Lung (tissue), 12 donors: ENCODE data around the gene WNT11. TPM values are rescaled to one million over a fixed set of nuclear protein-coding genes. Genes with fewer than 3 reads are reported as not detected.

Experiments
- ATAC-seq: fragments of 200-7000 bp; cut with Tn5 transposase; one replicate; pipeline ENCODE4 v1.9.1; 2020; ENCODE audit warnings: moderate number of reproducible peaks; ENCODE audit not compliant: insufficient read depth, low FRiP score
- DNase-seq, 3 donors: peaks; one replicate each; pipeline ENCODE4 v3.0.0-alpha.2; 2013 to 2017
- H3K27ac ChIP-seq, 2 donors: one replicate each; pipeline ENCODE4 v1.5.1; 2013; ENCODE audit warnings: mild to moderate bottlenecking in 2 of 2, moderate library complexity in 2 of 2, control low read depth in 1 of 2, inconsistent platforms in 1 of 2, low read depth in 1 of 2, low read length in 1 of 2
- H3K27me3 ChIP-seq, 3 donors: one replicate each; pipeline ENCODE4 v1.5.1; 2013; ENCODE audit warnings: low read length in 2 of 3; ENCODE audit not compliant: control insufficient read depth in 3 of 3, insufficient read depth in 3 of 3
- H3K36me3 ChIP-seq, 4 donors: one replicate each; pipeline ENCODE4 v1.5.1; 2013; ENCODE audit warnings: low read length in 4 of 4, mild to moderate bottlenecking in 1 of 4, moderate library complexity in 1 of 4; ENCODE audit not compliant: control insufficient read depth in 4 of 4, insufficient read depth in 4 of 4
- H3K4me1 ChIP-seq, 5 donors: one replicate each; pipeline ENCODE4 v1.5.1; 2013; ENCODE audit warnings: low read length in 5 of 5, mild to moderate bottlenecking in 2 of 5, moderate library complexity in 1 of 5; ENCODE audit not compliant: control insufficient read depth in 5 of 5, insufficient read depth in 5 of 5
- H3K4me3 ChIP-seq: one replicate; pipeline ENCODE4 v1.5.1; 2013; ENCODE audit warnings: mild to moderate bottlenecking, control low read depth, moderate library complexity
- H3K9ac ChIP-seq, 2 donors: one replicate each; pipeline ENCODE4 v1.5.1; 2013; ENCODE audit warnings: low read length in 2 of 2, control low read depth in 1 of 2; ENCODE audit not compliant: insufficient read depth in 1 of 2
- H3K9me3 ChIP-seq, 4 donors: one replicate each; pipeline ENCODE4 v1.5.1; 2013; ENCODE audit warnings: low read length in 3 of 4, mild to moderate bottlenecking in 1 of 4, moderate library complexity in 1 of 4; ENCODE audit not compliant: control insufficient read depth in 4 of 4, insufficient read depth in 3 of 4
- WGBS, 2 donors: extraction: QIAGEN DNeasy Blood & Tissue Kit; methylation state at CpG; one replicate each; pipeline ENCODE4 v1.1.7; 2013; 5-methylcytosine and 5-hydroxymethylcytosine counted together
- polyA plus RNA-seq, 2 donors: library from polyadenylated mRNA; stranded (reverse); fragments of 200-250 nt; gene quantifications; one replicate each; pipeline ENCODE4 v1.2.1, GENCODE V29; 2013
- total RNA-seq, 2 donors: library from RNA; depleted of rRNA in 1 of 2; stranded (reverse); fragments of >200 nt in 1 of 2; gene quantifications; one replicate each; pipeline ENCODE4 v1.2.1, GENCODE V29; 2014 to 2021
- TF ChIP-seq, protein P1 (sequence below): IDR thresholded peaks from 2 replicates; pipeline ENCODE4 v1.5.1; 2012; ENCODE audit warnings: mild to moderate bottlenecking; ENCODE audit errors: control extremely low read depth, extremely low read depth
- donor health status: control.
- donor health status: control.
- donor health status: Bipolar disorder and iron deficiency.
- donor health status: healthy.
- donor health status: DM: yes; HTN: yes; CAD: no.

WNT11 gene
- total and polyA plus RNA-seq, 4 donors = 1.5 to 31.3 (median 3.6) TPM

DNA sequence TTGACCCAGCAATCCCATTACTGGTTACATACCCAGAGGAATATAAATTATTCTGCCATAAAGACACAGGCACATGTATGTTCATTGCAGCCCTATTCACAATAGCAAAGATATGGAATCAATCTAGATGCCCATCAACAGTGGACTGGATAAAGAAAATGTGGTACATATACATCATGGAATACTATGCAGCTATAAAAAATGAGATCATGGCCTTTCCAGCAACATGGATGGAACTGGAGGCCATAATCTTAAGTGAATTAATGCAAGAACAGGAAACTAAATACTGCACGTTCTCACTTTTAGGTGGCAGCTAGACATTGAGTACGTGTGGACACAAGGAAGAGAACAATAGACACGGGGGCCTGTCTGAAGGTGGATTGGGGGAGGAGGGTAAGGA is 15.1 kb upstream of the WNT11 start:
- TF ChIP-seq, protein P1, sequence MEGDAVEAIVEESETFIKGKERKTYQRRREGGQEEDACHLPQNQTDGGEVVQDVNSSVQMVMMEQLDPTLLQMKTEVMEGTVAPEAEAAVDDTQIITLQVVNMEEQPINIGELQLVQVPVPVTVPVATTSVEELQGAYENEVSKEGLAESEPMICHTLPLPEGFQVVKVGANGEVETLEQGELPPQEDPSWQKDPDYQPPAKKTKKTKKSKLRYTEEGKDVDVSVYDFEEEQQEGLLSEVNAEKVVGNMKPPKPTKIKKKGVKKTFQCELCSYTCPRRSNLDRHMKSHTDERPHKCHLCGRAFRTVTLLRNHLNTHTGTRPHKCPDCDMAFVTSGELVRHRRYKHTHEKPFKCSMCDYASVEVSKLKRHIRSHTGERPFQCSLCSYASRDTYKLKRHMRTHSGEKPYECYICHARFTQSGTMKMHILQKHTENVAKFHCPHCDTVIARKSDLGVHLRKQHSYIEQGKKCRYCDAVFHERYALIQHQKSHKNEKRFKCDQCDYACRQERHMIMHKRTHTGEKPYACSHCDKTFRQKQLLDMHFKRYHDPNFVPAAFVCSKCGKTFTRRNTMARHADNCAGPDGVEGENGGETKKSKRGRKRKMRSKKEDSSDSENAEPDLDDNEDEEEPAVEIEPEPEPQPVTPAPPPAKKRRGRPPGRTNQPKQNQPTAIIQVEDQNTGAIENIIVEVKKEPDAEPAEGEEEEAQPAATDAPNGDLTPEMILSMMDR = no peak
- ATAC-seq (no peak), DNase-seq (no peak)
- Histone ChIP-seq H3K9ac (no peak overlapping the region), H3K4me3 (no peak overlapping the region), H3K27me3 (no peaks in the 10 kb centered on the region), H3K36me3 (no peaks in the 10 kb centered on the region), H3K9me3 (no peaks in the 10 kb centered on the region), H3K27ac (no peak overlapping the region), H3K4me1 (peaks cover 0 to 6% (median 0%) of the 10 kb centered on the region in 5 donors)
- 83 to 90% methylated on average over 3 of the region's 3 CpGs for WGBS, 2 donors

DNA sequence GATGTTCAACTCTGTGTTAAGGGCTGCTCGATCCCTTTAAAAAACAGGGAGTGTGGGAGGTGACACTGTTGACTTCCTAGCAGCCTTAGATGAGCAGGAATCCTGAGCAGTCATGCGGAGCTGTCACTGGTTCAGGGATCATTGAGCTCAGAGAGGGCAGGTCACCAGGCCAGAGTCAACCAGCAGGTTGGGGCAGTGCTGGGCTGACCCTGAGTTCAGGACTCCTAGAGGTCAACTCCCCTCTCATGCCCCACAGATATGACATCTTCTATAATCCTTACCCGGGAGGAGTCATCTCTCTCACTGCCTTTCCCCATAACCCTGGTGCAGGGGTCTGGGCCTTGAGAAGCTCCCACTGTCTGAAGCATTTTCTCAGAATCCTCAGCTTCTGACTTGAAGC is 12.9 kb upstream of the WNT11 start:
- Histone ChIP-seq H3K4me3 (no peak overlapping the region), H3K27me3 (no peaks in the 10 kb centered on the region), H3K4me1 (peaks cover 0 to 7% (median 0%) of the 10 kb centered on the region in 5 donors), H3K36me3 (no peaks in the 10 kb centered on the region), H3K9ac (no peak overlapping the region), H3K27ac (no peak overlapping the region), H3K9me3 (no peaks in the 10 kb centered on the region)
- WGBS, 2 donors = 76 to 97% methylated on average over 3 of the region's 3 CpGs
- DNase-seq (no peak), ATAC-seq (no peak)
- TF ChIP-seq, protein P1 = no peak

- Histone ChIP-seq H3K27ac (no peak overlapping the region), H3K9ac (no peak overlapping the region), H3K9me3 (no peaks in the 10 kb centered on the region), H3K36me3 (no peaks in the 10 kb centered on the region), H3K4me1 (peaks cover 0 to 7% (median 0%) of the 10 kb centered on the region in 5 donors), H3K27me3 (no peaks in the 10 kb centered on the region), H3K4me3 (no peak overlapping the region)
- WGBS, 2 donors = 64 to 71% methylated on average over 9 of the region's 9 CpGs
- no peak for ATAC-seq
- TF ChIP-seq, protein P1 = no peak
- DNase-seq = no peak
Measured at GRCh38 chr11:76218449-76219178, 12.3 kb upstream of the WNT11 start.
